Measurements from ENCODE around the gene POLR2C.
A peak's percentile ranks its signal among the peaks of the same experiment; 100 is the strongest.

Gene POLR2C

DNA sequence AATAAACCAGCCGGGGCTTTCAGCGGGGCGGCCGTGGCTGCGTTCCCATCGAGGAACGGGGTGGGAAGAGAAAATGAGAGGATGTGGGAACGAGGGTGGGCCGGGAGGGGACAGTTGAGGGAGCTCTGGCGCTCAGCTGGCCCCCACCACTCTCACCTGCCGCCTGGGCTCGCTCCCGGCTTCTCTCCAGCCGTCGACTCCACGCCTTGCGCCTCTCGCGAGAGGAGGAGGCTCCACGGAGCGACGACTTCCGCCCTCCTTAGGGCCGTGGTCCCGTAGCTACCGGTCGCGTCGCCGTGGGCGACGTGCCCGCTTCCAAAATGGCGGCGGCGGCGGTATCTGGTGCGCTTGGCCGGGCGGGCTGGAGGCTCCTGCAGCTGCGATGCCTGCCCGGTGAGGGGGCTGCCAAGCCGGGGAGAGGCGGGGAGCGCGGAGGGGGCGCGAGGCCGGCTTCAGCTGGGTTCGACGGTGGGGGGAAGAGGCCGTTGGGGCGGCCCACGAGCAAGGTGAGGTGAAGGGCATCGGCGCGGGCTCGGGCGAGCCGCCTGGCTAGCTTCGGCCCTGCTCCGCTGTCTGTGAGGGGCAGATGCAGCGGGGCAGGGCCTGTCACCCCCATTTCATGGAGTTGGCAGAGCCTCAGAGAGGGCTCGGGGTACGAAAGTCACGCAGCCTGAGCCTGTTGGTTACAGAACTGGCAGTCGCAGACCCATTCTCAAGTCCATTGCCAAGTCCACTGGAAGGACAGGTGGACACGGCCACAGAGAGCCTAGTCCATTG is 15.1 kb upstream of the POLR2C start, which contains the start of the genes CIAPIN1 and COQ9:
Gene CIAPIN1, minus strand, starts transcription at position 200 of the 777 bp plus-strand sequence. CDS start 6,457 bp downstream, outside the sequence.
Gene COQ9, plus strand, starts transcription at position 294 of the 777 bp plus-strand sequence. Its CDS starts 27 bp downstream, at position 321.
- TF ChIP-seq, protein P1, sequence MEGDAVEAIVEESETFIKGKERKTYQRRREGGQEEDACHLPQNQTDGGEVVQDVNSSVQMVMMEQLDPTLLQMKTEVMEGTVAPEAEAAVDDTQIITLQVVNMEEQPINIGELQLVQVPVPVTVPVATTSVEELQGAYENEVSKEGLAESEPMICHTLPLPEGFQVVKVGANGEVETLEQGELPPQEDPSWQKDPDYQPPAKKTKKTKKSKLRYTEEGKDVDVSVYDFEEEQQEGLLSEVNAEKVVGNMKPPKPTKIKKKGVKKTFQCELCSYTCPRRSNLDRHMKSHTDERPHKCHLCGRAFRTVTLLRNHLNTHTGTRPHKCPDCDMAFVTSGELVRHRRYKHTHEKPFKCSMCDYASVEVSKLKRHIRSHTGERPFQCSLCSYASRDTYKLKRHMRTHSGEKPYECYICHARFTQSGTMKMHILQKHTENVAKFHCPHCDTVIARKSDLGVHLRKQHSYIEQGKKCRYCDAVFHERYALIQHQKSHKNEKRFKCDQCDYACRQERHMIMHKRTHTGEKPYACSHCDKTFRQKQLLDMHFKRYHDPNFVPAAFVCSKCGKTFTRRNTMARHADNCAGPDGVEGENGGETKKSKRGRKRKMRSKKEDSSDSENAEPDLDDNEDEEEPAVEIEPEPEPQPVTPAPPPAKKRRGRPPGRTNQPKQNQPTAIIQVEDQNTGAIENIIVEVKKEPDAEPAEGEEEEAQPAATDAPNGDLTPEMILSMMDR (conservative IDR thresholded peaks at IDR 0.05; ENCODE audit: low read depth, low read length) = no peak

DNA sequence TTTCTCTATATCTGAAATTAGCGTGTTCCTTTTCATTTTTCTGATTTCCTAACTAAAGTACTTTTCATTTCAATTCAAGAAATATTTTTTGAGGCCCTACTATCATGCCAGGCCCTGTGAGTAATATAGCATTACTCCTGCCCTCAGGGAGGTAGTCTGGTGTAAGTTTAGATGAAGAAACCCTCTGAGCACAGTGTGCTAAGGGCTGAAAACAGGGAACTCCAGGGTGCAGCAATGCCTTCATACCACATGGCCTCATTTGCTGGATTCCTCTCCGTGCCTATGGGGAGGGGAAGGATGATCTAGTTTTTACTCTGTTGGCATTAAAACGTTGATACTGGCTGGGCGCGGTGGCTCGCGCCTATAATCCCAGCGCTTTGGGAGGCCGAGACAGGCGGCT is 10.5 kb upstream of the POLR2C start:
- TF ChIP-seq, protein P1 (conservative IDR thresholded peaks at IDR 0.05; ENCODE audit: low read depth, low read length) = no peak

More for the DNA sequence above, 15.1 kb upstream of the POLR2C start, which contains the start of the genes CIAPIN1 and COQ9:
- H3K4me3 ChIP-seq (ENCODE audit: low read length) = peak within 1 kb of the TSS; percentile 96
- peak; percentile 79 for DNase-seq (ENCODE audit: low read depth)

DNA sequence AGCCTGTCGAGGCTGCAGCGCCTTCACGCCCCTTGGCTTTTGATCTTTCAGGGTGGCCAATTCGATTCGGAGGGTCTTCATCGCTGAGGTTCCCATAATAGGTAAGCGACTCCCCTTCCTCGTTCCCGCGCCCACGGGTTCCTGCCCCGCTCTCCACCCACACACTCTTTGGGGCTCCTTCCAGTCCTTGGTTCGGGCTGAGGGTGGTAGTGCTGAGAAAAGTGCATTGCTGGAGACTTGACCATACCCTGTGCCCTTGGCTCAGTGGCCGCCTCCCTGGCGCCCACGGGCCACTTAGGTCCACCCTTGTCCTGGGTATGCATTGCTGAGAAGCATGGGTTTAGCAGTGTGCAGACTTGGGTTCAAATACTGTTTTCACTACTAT is 491 bp downstream of the POLR2C start:
- DNase-seq (ENCODE audit: low read depth) = no peak
- TF ChIP-seq, protein P1 (conservative IDR thresholded peaks at IDR 0.05; ENCODE audit: low read depth, low read length) = no peak
- H3K4me3 ChIP-seq (ENCODE audit: low read length) = peak overlapping the region; percentile 95

More for the DNA sequence above, 10.5 kb upstream of the POLR2C start:
- no peak for DNase-seq (ENCODE audit: low read depth)
- H3K4me3 ChIP-seq (ENCODE audit: low read length) = no peak overlapping the region

DNA sequence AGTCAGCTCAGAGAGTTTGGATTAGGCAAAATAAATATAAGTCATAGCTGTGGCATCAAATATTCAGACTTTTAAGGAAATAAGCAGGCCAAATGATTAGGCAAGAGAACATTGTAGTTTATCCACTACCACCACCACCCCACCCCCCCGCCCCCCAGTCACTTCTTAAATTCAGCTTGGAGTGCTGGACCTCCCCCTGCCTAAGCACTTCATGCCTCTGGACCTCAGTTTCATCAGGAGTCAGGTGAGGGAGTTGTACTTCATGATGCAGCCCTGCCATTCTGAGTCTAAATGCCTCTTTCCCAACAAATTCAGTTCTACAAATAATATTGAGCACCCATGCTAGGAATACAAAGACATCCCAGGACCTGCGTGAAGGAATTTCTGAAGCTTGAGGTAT is 2.0 kb downstream of the POLR2C start:
- H3K4me3 ChIP-seq (ENCODE audit: low read length) = no peak overlapping the region
- DNase-seq (ENCODE audit: low read depth) = no peak
- TF ChIP-seq, protein P1 (conservative IDR thresholded peaks at IDR 0.05; ENCODE audit: low read depth, low read length) = no peak

DNA sequence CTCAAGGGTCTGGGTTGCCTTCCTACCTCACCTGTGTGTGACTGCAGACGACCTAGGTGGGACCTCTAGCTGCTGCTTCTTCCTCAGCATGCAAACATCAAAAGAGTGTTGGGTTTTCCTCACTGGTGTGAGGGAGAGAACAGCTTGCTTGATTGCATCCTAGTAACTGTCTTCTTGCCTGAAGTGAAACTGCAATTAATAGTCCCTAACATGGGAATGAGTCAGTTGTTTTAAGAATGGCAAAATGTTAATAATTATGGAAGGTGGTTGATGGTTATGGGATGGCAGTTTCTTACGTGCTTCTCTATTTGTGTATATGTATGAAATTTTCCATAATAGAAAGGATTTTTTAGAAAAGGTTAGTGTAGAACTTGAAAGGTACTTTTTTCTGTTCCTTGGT is 5.9 kb downstream of the POLR2C start:
- no peak for DNase-seq (ENCODE audit: low read depth)
- no peak overlapping the region for H3K4me3 ChIP-seq (ENCODE audit: low read length)
- TF ChIP-seq, protein P1 (conservative IDR thresholded peaks at IDR 0.05; ENCODE audit: low read depth, low read length) = no peak

DNA sequence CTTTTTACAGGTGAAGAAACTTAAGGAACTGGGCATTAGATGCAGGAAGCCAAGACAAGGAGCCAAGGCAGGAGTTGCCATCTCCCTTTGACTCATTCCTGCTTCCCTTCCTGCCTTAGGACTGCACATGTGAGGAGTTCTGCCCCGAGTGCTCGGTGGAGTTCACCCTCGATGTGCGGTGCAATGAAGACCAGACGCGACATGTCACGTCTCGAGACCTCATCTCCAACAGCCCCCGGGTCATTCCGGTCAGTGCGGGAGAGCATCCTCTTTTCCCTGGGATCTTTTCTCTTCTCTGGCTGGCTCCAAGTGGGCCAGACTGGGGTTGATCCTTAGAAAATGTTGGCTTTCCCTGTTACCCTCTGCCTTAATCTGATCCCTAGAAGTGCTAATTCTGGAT is 6.6 kb downstream of the POLR2C start:
- TF ChIP-seq, protein P1 (conservative IDR thresholded peaks at IDR 0.05; ENCODE audit: low read depth, low read length) = no peak
- no peak for DNase-seq (ENCODE audit: low read depth)
- H3K4me3 ChIP-seq (ENCODE audit: low read length) = no peak overlapping the region

Measured in retinal pigment epithelial cell (primary cell).